ENCODE data around the gene NRGN. TPM values are rescaled to one million over a fixed set of nuclear protein-coding genes. Genes with fewer than 3 reads are reported as not detected.
A peak's percentile ranks its signal among the peaks of the same experiment; 100 is the strongest.

Gene NRGN
- total and polyA plus RNA-seq, 2 of the 8 experiments (the other 6 are each of a cell fraction or from before 2014, with no cell fraction given), result 0.60 to 1.0 TPM

DNA sequence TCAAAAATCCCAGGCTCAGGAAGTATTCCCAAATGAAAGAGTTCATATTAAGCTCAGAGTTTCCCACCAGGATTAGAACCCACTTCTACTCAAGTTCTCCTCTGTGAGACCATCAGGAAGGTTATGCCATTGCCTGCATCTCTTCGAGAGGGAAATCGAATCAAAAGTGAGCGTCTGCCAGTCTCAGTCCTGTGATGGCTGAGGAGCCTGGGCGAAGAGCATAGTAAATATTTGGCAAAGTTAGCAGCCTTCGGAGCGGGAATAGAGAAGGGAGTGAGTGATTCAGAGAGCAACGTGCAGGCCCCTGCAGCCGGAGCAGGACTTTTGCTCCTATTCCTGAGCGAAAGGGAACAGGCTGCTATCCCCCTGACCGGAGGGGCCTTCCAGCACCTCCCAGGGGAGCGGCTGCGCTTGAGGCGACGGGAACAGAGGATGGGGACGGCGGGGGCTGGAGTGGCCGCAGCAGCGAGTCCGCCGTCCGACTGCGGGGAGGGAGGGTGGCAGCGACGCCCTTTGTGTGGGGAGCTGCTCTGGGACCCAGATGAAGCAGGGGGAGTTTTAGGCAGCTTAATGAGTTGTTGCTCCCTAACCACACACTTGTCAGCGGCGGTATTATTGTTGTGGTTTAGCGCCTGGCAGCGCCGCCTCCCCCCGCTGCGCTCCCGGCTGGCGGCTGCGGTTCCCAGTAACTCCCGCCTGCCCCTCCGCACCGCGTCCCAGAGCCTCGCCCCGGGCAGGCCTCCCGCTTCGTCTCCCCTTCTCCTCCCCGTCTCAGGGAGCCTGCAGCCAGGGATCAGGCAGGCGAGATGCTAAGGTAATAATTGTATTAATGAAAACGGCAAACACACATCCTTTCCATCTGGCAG is 21.7 kb upstream of the NRGN start (continued):
- TF ChIP-seq, protein P1, sequence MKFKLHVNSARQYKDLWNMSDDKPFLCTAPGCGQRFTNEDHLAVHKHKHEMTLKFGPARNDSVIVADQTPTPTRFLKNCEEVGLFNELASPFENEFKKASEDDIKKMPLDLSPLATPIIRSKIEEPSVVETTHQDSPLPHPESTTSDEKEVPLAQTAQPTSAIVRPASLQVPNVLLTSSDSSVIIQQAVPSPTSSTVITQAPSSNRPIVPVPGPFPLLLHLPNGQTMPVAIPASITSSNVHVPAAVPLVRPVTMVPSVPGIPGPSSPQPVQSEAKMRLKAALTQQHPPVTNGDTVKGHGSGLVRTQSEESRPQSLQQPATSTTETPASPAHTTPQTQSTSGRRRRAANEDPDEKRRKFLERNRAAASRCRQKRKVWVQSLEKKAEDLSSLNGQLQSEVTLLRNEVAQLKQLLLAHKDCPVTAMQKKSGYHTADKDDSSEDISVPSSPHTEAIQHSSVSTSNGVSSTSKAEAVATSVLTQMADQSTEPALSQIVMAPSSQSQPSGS (IDR thresholded peaks at IDR 0.05; ENCODE audit: low read length), result no peak
- TF ChIP-seq CEBPB (IDR thresholded peaks at IDR 0.05; ENCODE audit: low read depth, low read length) (no peak), CREB1 (IDR thresholded peaks at IDR 0.05) (no peak), CTBP2 (IDR thresholded peaks at IDR 0.05; ENCODE audit: borderline replicate concordance, insufficient read depth, insufficient read length, low read length) (peak; percentile 71), RAD21 (IDR thresholded peaks at IDR 0.05 in 1 of 2, conservative IDR thresholded peaks at IDR 0.05 in 1 of 2; ENCODE audit: low read depth in 2 of 2, low read length in 2 of 2) (no peak), SRF (IDR thresholded peaks at IDR 0.05; ENCODE audit: low read depth, low read length) (no peak), TAF1 (IDR thresholded peaks at IDR 0.05; ENCODE audit: low read depth, low read length) (no peak), ASH2L (IDR thresholded peaks at IDR 0.05; ENCODE audit: low read length) (peak; percentile 67)
- TF ChIP-seq, protein P2, sequence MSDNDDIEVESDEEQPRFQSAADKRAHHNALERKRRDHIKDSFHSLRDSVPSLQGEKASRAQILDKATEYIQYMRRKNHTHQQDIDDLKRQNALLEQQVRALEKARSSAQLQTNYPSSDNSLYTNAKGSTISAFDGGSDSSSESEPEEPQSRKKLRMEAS (IDR thresholded peaks at IDR 0.05), result peak; percentile 13; the same call in 1 of the 2 replicates
